GM12872 (cell line): ENCODE data around the gene ITGA2.

ENCODE experiments used
- CTCF ChIP-seq: IDR thresholded peaks from 3 replicates; pipeline ENCODE4 v1.5.1; 2011; ENCODE audit warnings: low read depth, mild to moderate bottlenecking, low read length, moderate library complexity; ENCODE audit not compliant: insufficient read depth

The ITGA2 gene

GRCh38 chr5:53008751-53009150, 19.6 kb downstream of the ITGA2 start:
- no peak for TF ChIP-seq CTCF

DNA sequence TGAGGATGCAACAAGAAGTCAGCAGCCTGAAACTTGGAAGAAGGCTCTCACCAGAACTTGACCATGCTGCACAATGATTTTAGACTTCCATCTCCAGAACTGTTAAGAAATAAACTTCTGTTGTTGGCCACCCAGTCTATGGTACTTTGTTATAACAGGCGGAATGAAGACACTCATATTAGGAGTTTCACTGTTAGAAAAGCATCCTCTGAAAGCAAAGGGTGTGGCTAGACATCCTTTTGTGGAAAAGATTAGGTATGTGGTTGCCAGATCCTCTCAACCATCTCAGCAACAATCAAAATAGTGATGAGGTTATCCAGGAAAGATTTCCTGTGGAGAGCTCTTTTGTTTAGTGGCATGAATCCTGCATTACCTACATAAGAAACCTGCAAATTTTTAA, 20.7 kb downstream of the ITGA2 start:
- TF ChIP-seq CTCF: no peak

DNA sequence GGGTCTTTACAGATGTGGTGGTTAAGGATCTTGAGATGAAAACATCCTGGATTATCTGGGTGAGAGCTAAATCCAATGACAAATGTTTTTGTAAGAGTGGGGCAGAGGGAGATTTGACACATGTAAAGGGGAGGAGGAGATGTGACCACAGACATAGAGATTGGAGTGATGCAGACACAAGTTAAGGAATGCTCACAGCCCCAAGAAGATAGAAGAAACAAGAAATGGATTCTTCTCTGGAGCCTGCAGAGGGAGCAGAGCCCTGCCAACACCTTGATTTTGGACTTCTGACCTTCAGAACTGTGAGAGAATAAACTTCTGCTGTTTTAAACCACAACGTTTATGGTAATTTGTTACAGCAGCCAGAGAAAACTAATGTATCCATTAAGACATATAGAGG, 21.7 kb downstream of the ITGA2 start:
- no peak for TF ChIP-seq CTCF

DNA sequence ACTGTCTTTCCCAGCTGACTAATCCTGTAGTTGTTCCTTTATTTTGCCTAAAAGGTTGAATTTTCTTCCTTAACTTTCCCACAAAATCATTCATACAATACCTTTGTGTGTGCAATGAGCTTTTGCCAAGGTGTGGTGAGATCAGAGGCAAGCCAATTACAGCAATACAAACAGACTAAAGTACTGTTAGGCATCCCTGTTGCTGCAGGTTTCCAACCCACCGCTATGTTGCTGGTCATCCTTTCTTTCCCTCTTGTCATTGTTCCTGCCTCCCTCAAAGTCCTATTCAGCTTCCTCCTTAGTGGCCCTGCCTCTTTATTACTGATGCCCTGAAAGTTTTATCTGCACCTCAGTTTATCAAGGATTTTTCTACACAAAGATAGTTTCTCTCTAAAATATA, 22.1 kb downstream of the ITGA2 start:
- no peak for TF ChIP-seq CTCF

DNA sequence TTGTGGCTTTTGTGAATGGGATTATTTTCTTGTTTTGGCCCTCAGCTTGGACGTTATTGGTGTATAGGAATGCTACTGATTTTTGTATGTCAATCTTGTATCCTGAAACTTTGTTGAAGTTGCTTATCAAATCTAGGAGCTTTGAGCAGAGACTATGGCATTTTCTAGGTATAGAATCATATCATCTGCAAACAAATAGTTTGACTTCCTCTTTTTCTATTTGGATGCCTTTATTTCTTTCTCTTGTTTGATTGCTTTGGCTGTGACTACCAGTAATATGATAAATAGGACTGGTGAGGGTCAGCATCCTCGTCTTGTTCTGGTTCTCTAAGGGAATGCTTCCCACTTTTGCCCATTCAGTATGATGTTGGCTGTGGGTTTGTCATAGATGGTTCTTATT, 24.7 kb downstream of the ITGA2 start:
- no peak for TF ChIP-seq CTCF

- no peak for TF ChIP-seq CTCF
Measured at GRCh38 chr5:53017383-53017782, 28.2 kb downstream of the ITGA2 start.

- no peak for TF ChIP-seq CTCF
Measured at GRCh38 chr5:53017794-53018391, 28.7 kb downstream of the ITGA2 start.

GRCh38 chr5:53019320-53019719, 30.2 kb downstream of the ITGA2 start:
- TF ChIP-seq CTCF: no peak
